CD14-positive monocyte (primary cell): Measurements from ENCODE around the gene RGMB. TPM values are rescaled to one million over a fixed set of nuclear protein-coding genes. Genes with fewer than 3 reads are reported as not detected.
A peak's percentile ranks its signal among the peaks of the same experiment; 100 is the strongest.

Experiments used
- DNase-seq, 3 donors: peaks; one replicate each; pipeline ENCODE4 v3.0.0-alpha.2; 2011 to 2022
- H2AFZ ChIP-seq: 2 replicates; pipeline ENCODE4 v1.6.0; 2012; ENCODE audit warnings: mild to moderate bottlenecking, low read depth, low read length, inconsistent platforms; ENCODE audit not compliant: insufficient read depth, poor library complexity, severe bottlenecking
- H3K27ac ChIP-seq, 2 donors: 1 replicate in 1 of 2; 2 replicates in 1 of 2; pipeline ENCODE4 v1.5.1; 2012 to 2013; ENCODE audit warnings: low read length in 2 of 2, control low read depth in 1 of 2, inconsistent platforms in 1 of 2, low read depth in 1 of 2, mild to moderate bottlenecking in 1 of 2
- H3K27me3 ChIP-seq, 2 donors: one replicate each; pipeline versions ENCODE4 v1.6.0 to v1.6.1; 2011 to 2013; ENCODE audit warnings: low read length in 2 of 2; ENCODE audit not compliant: control insufficient read depth in 2 of 2, insufficient read depth in 2 of 2
- H3K36me3 ChIP-seq, 2 donors: replicated peaks in 1 of 2; 1 replicate in 1 of 2; 2 replicates in 1 of 2; pipeline versions ENCODE4 v1.5.1 to v1.6.1; 2012 to 2013; ENCODE audit warnings: low read length in 2 of 2, control low read depth in 1 of 2, inconsistent platforms in 1 of 2, mild to moderate bottlenecking in 1 of 2; ENCODE audit not compliant: insufficient read depth in 2 of 2, control insufficient read depth in 1 of 2
- H3K4me1 ChIP-seq, 2 donors: 1 replicate in 1 of 2; 2 replicates in 1 of 2; pipeline versions ENCODE4 v1.5.1 to v1.6.1; 2012 to 2013; ENCODE audit warnings: low read length in 2 of 2, control low read depth in 1 of 2, inconsistent platforms in 1 of 2, mild to moderate bottlenecking in 1 of 2, moderate library complexity in 1 of 2; ENCODE audit not compliant: insufficient read depth in 2 of 2, control insufficient read depth in 1 of 2
- H3K4me2 ChIP-seq: replicated peaks from 2 replicates; pipeline ENCODE3; 2012; ENCODE audit warnings: low read length, moderate library complexity, mild to moderate bottlenecking; ENCODE audit not compliant: poor library complexity, severe bottlenecking; ENCODE audit errors: extremely low read depth
- H3K4me3 ChIP-seq, 3 experiments: fragments of 200-600 bp in 1 of 3; sonication (generic) in 1 of 3; replicated peaks in 1 of 3; 1 replicate in 2 of 3; 2 replicates in 1 of 3; pipeline ENCODE4 v1.5.1; 2011 to 2013; ENCODE audit warnings: low read length in 3 of 3, mild to moderate bottlenecking in 3 of 3, control low read depth in 2 of 3, low read depth in 2 of 3, inconsistent platforms in 1 of 3, moderate library complexity in 1 of 3
- H3K79me2 ChIP-seq: 2 replicates; pipeline ENCODE4 v1.6.0; 2012; ENCODE audit warnings: mild to moderate bottlenecking, control low read depth, inconsistent platforms, low read length, moderate library complexity; ENCODE audit not compliant: insufficient read depth
- H3K9ac ChIP-seq: 2 replicates; pipeline ENCODE4 v1.6.0; 2017; ENCODE audit warnings: low read length, mild to moderate bottlenecking; ENCODE audit not compliant: insufficient read depth, poor library complexity, severe bottlenecking
- H3K9me3 ChIP-seq, 2 donors: replicated peaks in 1 of 2; 1 replicate in 1 of 2; 2 replicates in 1 of 2; pipeline versions ENCODE4 v1.5.1 to v1.6.1; 2012 to 2013; ENCODE audit warnings: low read length in 2 of 2, control low read depth in 1 of 2; ENCODE audit not compliant: control insufficient read depth in 1 of 2, insufficient read depth in 1 of 2
- H4K20me1 ChIP-seq: 2 replicates; pipeline ENCODE4 v1.6.0; 2012; ENCODE audit warnings: mild to moderate bottlenecking, low read length, control low read depth, moderate library complexity; ENCODE audit not compliant: insufficient read depth
- H3K27ac Mint-ChIP-seq, 7 donors: one replicate each; pipeline ENCODE4 v1.8.0; 2020; ENCODE audit warnings: mild to moderate bottlenecking in 7 of 7, mixed read lengths in 7 of 7, moderate library complexity in 6 of 7, inconsistent platforms in 2 of 7
- H3K27me3 Mint-ChIP-seq, 3 donors: one replicate each; pipeline ENCODE4 v1.8.0; 2021 to 2022; ENCODE audit warnings: low read depth in 3 of 3, mild to moderate bottlenecking in 3 of 3, mixed read lengths in 3 of 3, moderate library complexity in 3 of 3, inconsistent platforms in 1 of 3
- H3K36me3 Mint-ChIP-seq, 2 donors: one replicate each; pipeline ENCODE4 v1.8.0; 2020; ENCODE audit warnings: mixed read lengths in 2 of 2, inconsistent platforms in 1 of 2, mild to moderate bottlenecking in 1 of 2
- H3K4me1 Mint-ChIP-seq: one replicate; pipeline ENCODE4 v1.8.0; 2020; ENCODE audit warnings: mild to moderate bottlenecking, mixed read lengths
- H3K4me3 Mint-ChIP-seq, 2 donors: one replicate each; pipeline ENCODE4 v1.8.0; 2020; ENCODE audit warnings: mild to moderate bottlenecking in 2 of 2, mixed read lengths in 2 of 2, moderate library complexity in 1 of 2
- H3K9me3 Mint-ChIP-seq, 7 donors: one replicate each; pipeline ENCODE4 v1.8.0; 2020 to 2022; ENCODE audit warnings: mixed read lengths in 7 of 7, mild to moderate bottlenecking in 6 of 7, moderate library complexity in 6 of 7, inconsistent platforms in 2 of 7
- WGBS: methylation state at CpG from one replicate; pipeline ENCODE4 v1.1.5; 2013; ENCODE audit warnings: missing lambda C conversion rate; ENCODE audit not compliant: insufficient coverage; 5-methylcytosine and 5-hydroxymethylcytosine counted together
- intact Hi-C, 2 donors: fragments of 100-400 bp; cut with micrococcal nuclease; formaldehyde crosslinking; loops; one replicate each; pipeline versions ENCODE4 v1.15.0 to v1.15.1; 2023
- polyA plus RNA-seq, 3 donors: library from polyadenylated mRNA; depleted of rRNA in 1 of 3; unstranded in 2 of 3; stranded (reverse) in 1 of 3; fragments of 300-500 nt in 2 of 3; fragments of >200 nt in 1 of 3; fragmentation: Illumina TruSeq in 2 of 3; gene quantifications; 1 replicate in 2 of 3; 2 replicates in 1 of 3; pipeline ENCODE4 v1.2.3, GENCODE V29; 2012 to 2021
- TF ChIP-seq, protein P1 (sequence below): fragments of 200-600 bp; IDR thresholded peaks from one replicate; pipeline ENCODE4 v1.8.0; 2022; ENCODE audit warnings: antibody characterized with exemption, mild to moderate bottlenecking

Gene RGMB
- polyA plus RNA-seq, 3 donors = 0.12 to 0.17 TPM; not detected in 1

DNA sequence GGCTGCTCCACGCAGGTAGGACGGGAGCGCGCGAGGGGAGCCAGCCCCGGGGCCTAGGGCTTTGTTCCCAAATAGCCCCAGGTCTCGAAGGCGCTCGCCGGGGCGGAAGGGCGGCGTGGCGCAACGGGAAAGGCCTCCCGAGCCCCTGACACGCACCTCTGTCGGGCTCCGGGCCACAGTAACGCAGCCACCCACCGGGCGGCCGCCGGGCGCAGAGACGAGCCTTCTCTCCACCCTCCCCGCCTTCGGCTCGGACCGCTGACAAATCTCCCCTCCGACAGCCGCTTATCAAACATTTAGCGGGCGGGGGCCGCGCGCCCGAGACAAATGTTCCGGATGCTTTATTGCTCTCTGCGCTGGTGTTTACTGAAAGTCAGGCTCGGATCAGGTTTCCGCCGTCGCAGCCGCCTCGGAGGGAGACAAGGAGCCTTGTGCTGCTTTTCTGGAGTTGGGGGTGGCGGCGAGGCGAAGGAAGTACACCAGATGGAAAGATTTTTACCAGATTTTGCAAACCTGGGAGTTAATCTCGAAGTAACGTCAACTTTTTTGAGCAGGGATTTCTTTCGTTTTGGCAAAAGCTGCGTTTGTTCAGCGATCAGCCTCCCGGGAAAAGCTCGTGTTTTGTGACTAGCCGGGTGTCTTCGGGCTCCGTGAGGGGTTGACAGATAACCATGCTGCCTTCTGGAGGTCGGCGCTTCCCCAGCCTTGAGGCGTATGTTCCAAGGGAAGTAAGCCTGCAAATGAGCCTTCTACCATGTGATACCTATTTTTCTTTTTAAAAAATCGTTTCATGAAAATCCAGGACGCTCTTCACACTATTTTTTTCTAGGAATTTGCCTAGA is 950 bp downstream of the RGMB start:
- H3K4me1 ChIP-seq = peaks cover 40 to 48% of the 10 kb centered on the region in 2 donors
- no peak overlapping the region for H3K9ac ChIP-seq
- TF ChIP-seq, protein P1, sequence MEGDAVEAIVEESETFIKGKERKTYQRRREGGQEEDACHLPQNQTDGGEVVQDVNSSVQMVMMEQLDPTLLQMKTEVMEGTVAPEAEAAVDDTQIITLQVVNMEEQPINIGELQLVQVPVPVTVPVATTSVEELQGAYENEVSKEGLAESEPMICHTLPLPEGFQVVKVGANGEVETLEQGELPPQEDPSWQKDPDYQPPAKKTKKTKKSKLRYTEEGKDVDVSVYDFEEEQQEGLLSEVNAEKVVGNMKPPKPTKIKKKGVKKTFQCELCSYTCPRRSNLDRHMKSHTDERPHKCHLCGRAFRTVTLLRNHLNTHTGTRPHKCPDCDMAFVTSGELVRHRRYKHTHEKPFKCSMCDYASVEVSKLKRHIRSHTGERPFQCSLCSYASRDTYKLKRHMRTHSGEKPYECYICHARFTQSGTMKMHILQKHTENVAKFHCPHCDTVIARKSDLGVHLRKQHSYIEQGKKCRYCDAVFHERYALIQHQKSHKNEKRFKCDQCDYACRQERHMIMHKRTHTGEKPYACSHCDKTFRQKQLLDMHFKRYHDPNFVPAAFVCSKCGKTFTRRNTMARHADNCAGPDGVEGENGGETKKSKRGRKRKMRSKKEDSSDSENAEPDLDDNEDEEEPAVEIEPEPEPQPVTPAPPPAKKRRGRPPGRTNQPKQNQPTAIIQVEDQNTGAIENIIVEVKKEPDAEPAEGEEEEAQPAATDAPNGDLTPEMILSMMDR = no peak

DNA sequence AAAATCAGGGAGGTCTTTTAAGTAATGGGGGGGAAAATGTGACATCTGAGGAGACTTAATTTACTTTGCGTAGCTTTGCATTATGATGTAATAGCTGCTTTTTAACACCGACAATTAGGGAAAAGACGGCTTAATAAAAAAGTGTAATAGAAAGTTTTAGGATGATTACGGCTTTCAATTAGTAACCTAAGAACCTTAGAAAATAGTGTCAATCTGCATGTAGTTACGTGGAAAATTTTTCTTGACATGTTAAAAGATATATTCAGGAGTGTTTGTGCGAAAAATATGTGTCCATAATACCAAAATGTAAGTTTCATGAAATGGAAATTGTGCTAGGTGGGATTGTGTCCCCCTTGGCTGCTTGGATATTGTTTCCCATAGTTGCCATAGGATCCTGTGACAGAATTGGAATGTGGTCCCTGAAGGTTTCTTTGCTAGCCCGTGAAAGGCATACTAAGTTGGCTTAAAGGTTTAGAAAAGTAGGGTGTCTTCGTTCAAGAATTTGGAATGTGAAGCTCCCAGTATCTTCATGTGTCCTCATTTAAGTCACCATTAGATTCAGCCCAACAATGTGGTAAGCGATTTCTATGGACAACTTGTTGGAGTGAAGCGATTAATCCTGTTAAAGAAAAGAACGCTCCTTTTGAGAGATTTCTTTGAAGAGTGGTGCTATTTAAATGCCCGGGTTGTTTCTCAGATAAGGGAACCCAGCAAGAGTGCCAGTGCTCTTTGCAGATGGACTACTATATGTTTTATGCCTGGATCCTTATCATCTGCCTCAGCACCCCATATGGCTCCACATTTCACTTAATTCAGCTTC is 2.0 kb downstream of the RGMB start:
- peaks cover 32% of the 10 kb centered on the region for H3K4me1 Mint-ChIP-seq
- Histone ChIP-seq H3K4me1 (peaks cover 29 to 38% of the 10 kb centered on the region in 2 donors), H3K27ac (no peak overlapping the region), H4K20me1 (no peaks in the 10 kb centered on the region), H3K4me2 (no peak overlapping the region), H2AFZ (no peak overlapping the region), H3K9me3 (peaks cover 8 to 25% of the 10 kb centered on the region in 2 donors), H3K4me3 (no peak overlapping the region), H3K36me3 (no peaks in the 10 kb centered on the region), H3K9ac (no peak overlapping the region), H3K79me2 (no peaks in the 10 kb centered on the region), H3K27me3 (peaks cover 60 to 86% of the 10 kb centered on the region in 2 donors)
- H3K27me3 Mint-ChIP-seq = peaks cover 73 to 87% (median 75%) of the 10 kb centered on the region in 3 donors
- DNase-seq = no peak
- peaks cover 9 to 15% of the 10 kb centered on the region in 2 donors for H3K36me3 Mint-ChIP-seq
- TF ChIP-seq, protein P1 = no peak
- H3K4me3 Mint-ChIP-seq = peak overlapping the region in 1 of 2 donors; percentile 99
- peaks cover 7 to 33% (median 27%) of the 10 kb centered on the region in 7 donors for H3K9me3 Mint-ChIP-seq
- intact Hi-C loops = no loop called here
- 93% methylated on average over 7 of the region's 12 CpGs for WGBS
- H3K27ac Mint-ChIP-seq = no peak overlapping the region

More for the DNA sequence above, 950 bp downstream of the RGMB start:
- Histone ChIP-seq H3K9me3 (peaks cover 8 to 25% of the 10 kb centered on the region in 2 donors), H2AFZ (peak overlapping the region; percentile 83), H4K20me1 (no peaks in the 10 kb centered on the region), H3K27ac (no peak overlapping the region), H3K79me2 (no peaks in the 10 kb centered on the region), H3K4me3 (peak overlapping the region; percentile 18 to 75 (median 41)), H3K4me2 (peak overlapping the region; percentile 88), H3K36me3 (no peaks in the 10 kb centered on the region), H3K27me3 (peaks cover 61 to 87% of the 10 kb centered on the region in 2 donors)
- intact Hi-C loops = no loop called here
- H3K27ac Mint-ChIP-seq = peak overlapping the region in 2 of 7 donors; percentile 55 to 67
- DNase-seq = peak in 2 of 3 donors; percentile 30 to 54
- WGBS = under 1% methylated on average over 60 of the region's 64 CpGs
- peaks cover 12 to 21% of the 10 kb centered on the region in 2 donors for H3K36me3 Mint-ChIP-seq
- H3K4me3 Mint-ChIP-seq = peak overlapping the region; percentile 95 to 99
- H3K4me1 Mint-ChIP-seq = peaks cover 43% of the 10 kb centered on the region
- peaks cover 7 to 43% (median 35%) of the 10 kb centered on the region in 7 donors for H3K9me3 Mint-ChIP-seq
- peaks cover 78 to 94% (median 80%) of the 10 kb centered on the region in 3 donors for H3K27me3 Mint-ChIP-seq
